Mucosa of gallbladder (tissue), 1 donor: ENCODE measurements around the gene YBX2. TPM values are rescaled to one million over a fixed set of nuclear protein-coding genes. Genes with fewer than 3 reads are reported as not detected.

Experiments used
- DNase-seq: peaks from one replicate; pipeline ENCODE4 v3.0.0-alpha.2; 2020; ENCODE audit warnings: low spot score
- total RNA-seq: library from RNA; stranded (reverse); gene quantifications from one replicate; pipeline ENCODE4 v1.2.1, GENCODE V29; 2021
- donor health status: DM: no; HTN: no; CAD: no.

Gene YBX2
- total RNA-seq, 1 donor from 2014 or later = 1.4 TPM

GRCh38 chr17:7322520-7323194 is 28.2 kb upstream of the YBX2 start:
- DNase-seq = no peak

DNA sequence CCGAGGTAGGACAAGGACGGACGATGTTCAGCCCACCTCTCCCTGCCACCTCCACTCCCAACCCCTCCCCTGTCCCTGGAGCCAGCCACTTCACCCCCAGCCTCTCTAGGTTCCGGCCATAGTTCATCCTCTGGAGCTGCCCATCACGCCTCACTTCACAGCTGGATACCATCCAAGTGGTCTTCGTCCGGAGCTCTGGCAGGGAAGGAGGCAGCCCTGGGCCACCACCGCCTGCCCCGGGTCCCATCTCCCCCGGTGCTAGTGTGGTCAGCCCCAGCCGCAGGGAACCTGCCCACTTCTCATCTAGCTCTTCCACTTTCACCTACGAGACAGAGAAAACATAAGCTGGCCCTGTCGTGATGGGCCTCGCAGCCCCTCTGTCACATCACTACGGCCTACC is 27.0 kb upstream of the YBX2 start:
- no peak for DNase-seq

- DNase-seq = no peak
These were observed 23.9 kb upstream of the YBX2 start for GRCh38 chr17:7318121-7318860.

DNA sequence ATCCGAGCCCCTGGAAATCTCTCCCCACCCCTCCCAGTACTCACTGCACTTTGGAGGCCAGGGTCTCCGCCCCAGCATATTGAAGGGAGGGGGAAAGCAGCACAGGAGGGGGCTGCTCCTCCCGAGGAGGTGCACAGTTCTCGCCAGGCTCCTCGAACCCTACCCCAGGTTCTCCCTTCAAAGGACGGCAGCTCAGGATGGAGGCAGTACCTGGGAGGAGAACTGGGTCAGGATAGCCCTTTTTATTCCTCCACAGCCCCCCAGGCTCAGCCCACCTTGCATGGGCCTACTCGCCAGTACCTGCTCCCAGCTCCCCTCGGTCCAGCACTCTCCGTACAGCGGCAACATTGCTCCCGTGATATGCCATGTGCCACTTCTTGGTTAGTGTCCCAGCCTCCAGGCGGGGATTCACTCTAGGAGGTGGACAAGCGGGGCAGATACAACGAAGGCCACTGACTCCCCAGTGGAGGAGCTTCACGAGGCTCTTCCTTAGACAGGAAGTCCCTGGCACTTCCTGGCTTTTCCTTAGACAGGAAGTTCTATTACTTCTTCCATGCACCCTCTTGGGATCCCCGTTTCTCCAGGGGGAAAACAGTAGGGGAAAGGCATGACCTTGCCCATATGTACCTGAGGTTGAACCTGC is 22.8 kb upstream of the YBX2 start:
- DNase-seq = no peak

DNA sequence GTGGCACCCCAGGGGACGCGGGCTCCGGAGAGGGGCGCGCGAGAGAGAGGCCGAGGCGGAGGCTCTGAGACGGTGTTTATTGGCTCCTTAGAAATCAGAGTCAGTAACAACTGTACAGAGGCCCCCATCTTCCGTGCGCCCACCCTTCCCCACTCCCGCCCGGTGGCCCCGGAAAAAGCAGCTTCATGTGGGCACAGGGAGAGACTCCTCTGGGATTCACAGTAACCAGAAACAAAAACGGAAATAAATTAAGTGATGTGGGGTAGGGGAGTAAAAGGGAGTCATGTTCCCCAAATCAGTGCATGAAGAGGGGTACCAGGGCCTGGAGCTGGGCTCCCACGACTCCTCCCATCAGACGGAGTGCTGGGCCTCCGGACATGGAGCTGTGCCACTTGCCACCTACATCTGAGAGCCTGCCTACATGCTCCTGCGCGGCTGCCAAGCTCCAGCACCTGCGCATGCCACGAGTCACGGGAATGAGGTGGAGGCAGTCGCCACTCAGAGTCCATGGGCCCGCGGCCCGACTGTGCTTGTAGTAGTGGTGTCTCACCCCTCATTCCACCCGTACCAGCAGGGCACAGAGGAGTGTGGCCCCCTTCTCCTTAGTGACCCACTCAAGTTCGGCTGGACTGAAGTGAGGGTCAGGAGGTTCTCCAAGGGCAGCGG is 21.3 kb upstream of the YBX2 start:
- DNase-seq = no peak

GRCh38 chr17:7314719-7315569 is 20.5 kb upstream of the YBX2 start, which contains the start of gene GPS2:
GPS2 (minus strand) TSS chr17:7315360; CDS start chr17:7315052, 308 bp downstream.
- peak; percentile 94 for DNase-seq

- DNase-seq = no peak
These were observed 19.7 kb upstream of the YBX2 start for GRCh38 chr17:7313890-7314718.

GRCh38 chr17:7313088-7313889 is 18.9 kb upstream of the YBX2 start:
- no peak for DNase-seq

DNA sequence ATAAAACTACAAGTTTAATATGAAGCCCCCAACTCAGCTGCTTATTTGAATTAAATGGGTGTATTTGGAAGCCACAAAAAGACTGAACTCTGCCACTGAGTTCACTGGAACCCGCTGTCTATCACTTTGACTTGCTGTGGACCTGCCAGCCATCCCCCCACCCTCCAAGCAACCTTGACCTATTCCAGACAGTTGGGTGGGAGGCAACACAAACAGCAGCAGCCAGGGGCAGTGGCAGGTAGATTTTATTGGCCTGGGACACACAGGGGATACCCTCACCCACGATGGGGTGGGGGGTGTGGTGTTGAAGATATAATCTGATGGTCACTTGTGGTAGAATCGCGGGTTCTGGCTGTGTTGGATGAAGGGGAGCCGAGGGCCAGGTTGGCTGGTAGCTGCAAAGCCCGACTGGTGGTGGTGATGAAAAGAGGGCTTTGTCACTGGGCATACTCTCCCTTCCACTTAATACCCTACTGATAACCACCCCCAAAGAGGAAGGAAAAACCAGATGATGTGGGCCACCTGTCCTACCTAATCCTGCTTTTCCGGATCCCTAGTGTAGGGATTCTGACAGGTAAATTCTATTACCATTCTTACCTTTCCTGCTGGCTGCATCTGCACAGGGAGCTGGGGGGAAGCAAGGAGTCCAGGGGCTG is 18.1 kb upstream of the YBX2 start:
- no peak for DNase-seq

- no peak for DNase-seq
These were observed 16.8 kb upstream of the YBX2 start for GRCh38 chr17:7311110-7311705.

- no peak for DNase-seq
These were observed 15.2 kb upstream of the YBX2 start for GRCh38 chr17:7309628-7310027.

GRCh38 chr17:7308625-7309433 is 14.4 kb upstream of the YBX2 start:
- peak; percentile 78 for DNase-seq

DNA sequence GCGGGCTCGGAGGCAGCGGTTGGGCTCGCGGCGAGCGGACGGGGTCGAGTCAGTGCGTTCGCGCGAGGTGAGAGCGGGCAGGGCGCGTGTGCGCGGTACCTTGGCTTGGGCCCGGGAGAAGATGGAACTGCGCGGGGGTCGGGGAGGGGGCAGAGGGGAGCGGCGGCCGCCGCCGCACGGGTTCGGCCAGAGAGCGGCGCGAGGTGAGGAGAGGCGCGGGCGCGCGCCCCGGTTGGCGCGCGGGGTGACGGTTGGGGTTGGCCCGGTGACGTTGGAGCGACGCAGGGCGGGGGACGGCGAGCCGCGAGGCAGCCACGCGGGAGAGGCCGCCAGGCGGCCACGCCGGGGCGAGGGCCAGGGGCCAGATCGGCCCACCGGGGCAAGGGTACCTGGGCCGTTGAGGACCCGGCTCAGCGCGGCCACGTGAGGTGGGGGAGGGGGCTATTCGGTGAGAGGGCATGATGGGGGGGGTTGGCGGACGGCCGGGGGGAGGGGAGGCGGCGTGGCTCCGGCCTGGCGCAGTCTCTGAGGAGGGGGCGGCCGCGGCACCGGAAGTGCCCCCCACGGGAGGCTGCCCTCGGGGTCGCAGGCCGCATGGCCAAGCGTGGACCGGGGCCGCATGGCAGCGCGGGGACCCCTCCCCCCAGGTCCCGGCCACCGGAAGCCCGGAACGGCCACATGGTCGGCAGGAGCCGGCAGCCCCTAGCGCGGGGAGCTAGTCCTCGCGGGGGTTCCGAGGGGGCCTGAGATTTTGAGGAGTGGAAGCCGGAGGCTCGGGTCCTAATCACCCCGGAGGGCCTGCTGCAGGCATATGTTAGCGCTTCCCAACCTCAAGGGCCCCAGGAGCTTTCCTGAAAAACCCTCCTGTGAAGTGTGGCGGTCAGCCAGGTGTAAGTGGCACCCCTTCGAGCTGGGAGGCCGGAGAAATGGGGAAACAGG is 13.5 kb upstream of the YBX2 start:
- DNase-seq = peak; percentile 43

DNA sequence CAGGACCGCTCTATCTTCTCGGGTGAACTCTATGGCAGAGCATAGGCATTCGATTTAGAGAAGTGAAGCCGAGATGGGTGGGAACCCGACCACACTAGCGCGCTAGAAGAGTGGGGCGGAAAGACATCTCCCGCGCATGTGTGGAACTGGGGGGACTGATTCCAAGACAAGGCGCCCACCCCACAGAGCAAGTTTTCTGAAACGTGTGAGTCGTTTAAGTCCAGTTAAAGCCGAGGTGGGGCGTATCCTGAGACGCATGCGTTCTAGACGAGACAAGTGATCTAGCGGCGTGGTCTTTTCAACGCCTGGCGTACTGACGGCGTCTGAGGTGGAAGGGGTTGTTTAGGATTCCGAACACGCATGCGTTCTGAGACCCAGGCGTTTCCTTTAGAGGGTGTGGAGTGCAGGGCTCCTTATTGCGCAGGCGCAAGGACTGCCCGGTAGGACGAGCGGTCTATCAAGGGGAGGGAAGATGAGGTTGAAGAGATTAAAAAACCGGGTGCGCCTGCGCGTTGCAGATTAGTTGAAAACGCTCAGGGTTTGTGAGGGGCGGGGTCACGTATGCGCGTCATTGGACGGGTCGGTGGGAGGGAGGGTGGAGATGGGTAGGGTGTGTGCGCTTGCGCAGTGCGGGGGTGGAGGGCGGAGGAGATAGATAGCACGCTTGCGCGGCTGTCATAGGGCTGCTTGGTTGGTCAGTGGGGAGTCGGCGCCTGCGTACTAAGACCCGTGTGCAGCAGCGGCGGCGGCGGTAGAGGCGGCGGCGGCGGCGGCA is 12.7 kb upstream of the YBX2 start, which contains the start of gene EIF5A:
EIF5A (plus strand) TSS at position 718 of the 775 bp plus-strand sequence. CDS start 2,008 bp downstream, outside the sequence.
- DNase-seq = peak; percentile 100

DNA sequence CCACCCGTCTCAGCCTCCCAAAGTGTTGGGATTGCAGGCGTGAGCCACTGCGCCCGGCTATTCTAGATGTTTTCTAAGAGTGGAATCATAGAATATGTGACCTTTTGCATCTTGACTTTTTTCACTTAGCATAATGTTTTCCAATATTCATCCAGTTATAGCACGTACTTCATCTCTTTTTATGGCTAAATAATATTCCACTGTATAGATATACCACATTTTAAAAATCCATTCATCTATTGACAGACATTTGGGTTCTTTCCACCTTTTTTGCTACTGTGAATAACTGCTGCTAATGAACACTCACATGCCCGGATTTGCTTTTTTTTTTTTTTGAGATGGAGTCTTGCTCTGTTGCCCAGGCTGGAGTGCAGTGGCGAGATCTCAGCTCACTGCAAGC is 9.7 kb upstream of the YBX2 start:
- DNase-seq = no peak
